PFSK-1 (cell line): ENCODE data around the gene KRTDAP.

Experiments
- POLR2AphosphoS5 ChIP-seq: IDR thresholded peaks from 2 replicates; pipeline ENCODE4 v1.6.1; 2012; ENCODE audit warnings: low read depth, mild to moderate bottlenecking, control low read depth, low read length, moderate library complexity
- TAF1 ChIP-seq: IDR thresholded peaks from 2 replicates; pipeline ENCODE4 v1.6.1; 2012; ENCODE audit warnings: low read length, control low read depth, borderline replicate concordance; ENCODE audit not compliant: insufficient read depth

- TF ChIP-seq TAF1 (no peak), POLR2AphosphoS5 (no peak)
Observed at GRCh38 chr19:35511337-35511736, 21.1 kb upstream of the KRTDAP start.
